GM19043 (cell line): ENCODE measurements around the gene FBXL5.

Experiments
- ATAC-seq: cut with Tn5 transposase; IDR thresholded peaks from one replicate; pipeline ENCODE4 v1.9.1; 2021; ENCODE audit warnings: low read depth; ENCODE audit not compliant: unreplicated experiment

FBXL5 gene, protein sequence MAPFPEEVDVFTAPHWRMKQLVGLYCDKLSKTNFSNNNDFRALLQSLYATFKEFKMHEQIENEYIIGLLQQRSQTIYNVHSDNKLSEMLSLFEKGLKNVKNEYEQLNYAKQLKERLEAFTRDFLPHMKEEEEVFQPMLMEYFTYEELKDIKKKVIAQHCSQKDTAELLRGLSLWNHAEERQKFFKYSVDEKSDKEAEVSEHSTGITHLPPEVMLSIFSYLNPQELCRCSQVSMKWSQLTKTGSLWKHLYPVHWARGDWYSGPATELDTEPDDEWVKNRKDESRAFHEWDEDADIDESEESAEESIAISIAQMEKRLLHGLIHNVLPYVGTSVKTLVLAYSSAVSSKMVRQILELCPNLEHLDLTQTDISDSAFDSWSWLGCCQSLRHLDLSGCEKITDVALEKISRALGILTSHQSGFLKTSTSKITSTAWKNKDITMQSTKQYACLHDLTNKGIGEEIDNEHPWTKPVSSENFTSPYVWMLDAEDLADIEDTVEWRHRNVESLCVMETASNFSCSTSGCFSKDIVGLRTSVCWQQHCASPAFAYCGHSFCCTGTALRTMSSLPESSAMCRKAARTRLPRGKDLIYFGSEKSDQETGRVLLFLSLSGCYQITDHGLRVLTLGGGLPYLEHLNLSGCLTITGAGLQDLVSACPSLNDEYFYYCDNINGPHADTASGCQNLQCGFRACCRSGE

DNA sequence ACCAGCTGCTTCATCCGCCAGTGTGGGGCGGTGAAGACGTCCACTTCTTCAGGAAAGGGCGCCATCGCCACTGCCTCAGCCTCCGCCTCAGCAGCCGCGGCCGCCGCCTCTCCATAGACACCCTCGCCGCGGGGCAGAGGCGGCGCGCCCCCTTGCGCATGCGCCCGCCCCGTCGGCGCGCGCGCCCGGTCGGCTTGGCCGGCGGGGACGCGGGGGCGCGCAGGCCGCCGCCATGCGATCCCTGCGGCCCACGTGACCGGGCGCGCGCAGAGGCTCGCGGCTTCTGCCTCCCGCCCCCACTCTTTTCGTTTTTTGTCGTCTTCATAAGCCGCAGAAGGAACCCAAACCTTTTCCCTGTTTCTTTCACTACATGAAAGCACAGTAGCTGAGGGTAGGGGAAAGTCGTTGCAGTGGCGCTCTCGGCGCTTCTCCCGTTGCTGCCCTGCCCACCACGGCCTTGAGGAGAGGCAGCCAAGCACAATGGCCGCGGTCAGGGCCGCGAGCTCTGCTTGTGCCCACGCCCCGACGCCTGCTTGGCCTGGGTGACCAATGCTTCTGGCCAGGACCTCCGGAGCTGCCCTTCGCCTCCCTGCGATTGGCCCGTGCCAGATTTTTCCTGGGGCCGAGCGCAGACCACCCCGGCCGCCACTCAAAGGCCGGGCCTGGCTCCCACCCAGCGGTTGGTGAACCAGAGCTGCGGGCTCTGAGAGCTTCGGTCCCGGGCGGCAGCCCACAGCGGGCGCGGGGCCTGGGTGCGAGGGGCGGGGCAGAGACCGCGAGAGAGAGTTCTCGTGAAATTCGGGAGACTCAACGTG is at the start of gene FBXL5:
Gene FBXL5 (minus strand): TSS at position 135 of the 815 bp plus-strand sequence. CDS start 70 bp downstream, at position 65.
- peak; percentile 51 for ATAC-seq

DNA sequence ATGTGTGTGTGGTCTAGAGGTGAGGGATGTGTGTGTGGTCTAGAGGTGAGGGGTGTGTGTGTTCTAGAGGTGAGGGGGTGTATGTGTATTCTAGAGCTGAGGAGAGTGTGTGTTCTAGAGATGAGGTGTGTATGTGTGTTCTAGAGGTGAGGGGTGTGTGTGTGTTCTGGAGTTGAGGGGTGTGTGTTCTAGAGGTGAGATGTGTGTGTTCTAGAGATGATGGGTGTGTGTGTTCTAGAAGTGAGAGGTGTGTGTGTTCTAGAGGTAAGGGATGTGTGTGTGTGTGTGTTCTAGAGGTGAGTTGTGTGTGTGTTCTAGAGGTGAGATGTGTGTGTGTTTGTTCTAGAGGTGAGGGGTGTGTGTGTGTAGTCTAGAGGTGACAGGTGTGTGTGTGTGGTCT is 49.0 kb upstream of the FBXL5 start:
- no peak for ATAC-seq

DNA sequence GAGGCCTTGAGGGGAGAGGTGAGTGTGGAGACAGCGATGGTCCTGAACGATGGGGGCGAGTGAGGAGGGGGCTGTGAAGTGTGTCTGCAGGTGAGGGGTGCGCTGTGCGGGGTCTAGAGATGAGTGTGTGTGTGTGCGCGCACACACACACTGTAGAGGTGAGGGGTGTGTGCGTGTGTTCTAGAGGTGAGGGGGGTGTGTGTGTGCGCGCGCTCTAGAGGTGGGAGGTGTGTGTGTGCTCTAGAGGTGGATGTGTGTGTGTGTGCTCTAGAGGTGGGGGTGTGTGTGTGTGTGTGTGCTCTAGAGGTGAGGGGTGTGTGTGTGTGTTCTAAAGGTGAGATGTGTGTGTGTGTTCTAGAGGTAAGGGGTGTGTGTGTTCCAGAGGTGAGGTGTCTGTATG is 48.3 kb upstream of the FBXL5 start:
- ATAC-seq, result no peak

DNA sequence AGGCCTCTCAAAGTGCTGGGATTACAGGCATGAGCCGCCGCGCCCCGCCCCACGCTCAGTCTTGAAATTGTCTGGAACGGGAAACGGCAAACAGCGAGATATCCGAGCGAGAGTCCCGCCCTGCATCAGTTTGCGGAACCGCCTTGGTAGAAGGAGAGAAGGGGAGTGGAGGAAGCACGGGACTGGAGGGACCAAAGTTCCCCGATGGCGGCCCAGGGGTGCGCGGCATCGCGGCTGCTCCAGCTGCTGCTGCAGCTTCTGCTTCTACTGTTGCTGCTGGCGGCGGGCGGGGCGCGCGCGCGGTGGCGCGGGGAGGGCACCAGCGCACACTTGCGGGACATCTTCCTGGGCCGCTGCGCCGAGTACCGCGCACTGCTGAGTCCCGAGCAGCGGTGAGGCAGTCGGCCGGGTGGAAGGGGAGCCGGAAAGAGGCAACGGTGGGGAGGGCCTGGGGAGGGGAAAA is 47.8 kb upstream of the FBXL5 start, which contains the start of gene BST1:
Gene BST1 (plus strand): TSS at position 125 of the 463 bp plus-strand sequence. CDS start 80 bp downstream, at position 205.
- peak; percentile 69 for ATAC-seq

DNA sequence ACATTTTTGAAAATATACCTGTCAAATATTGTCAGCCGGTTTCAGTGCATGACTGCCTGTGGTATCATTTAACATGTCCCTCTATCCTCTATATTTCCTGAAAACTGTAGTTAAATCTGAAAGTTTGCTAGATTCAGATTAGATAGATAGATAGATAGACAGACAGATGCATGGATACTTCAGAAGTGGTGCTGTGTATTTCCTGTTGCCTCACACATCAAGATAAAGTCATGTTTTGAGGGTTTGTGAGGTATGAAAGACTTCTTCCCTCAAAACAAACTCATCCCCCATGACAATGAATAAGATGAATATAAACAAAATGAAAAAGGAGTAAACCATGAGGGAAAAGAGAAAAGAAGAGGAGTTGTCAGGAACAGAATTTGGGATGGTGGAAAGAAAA is 41.7 kb upstream of the FBXL5 start:
- no peak for ATAC-seq

DNA sequence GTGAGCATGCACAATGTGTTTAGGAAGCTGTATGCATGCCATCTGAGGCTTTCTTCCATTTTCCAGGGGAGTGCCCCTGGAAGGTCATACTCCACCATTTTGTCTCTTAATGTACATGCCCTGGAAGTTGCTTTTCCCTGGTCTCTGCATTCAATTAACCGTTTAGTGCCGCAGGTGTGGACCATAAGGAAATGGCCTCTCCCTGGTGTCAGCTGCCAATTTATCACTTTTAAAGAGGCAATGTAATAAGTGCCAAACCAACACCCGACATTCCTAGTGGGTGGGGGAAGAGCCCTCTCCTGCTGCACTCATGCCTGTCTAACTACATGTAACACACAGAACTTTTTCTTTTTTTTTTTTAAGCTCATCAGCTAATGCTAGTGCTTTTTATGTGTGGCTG is 40.6 kb upstream of the FBXL5 start:
- no peak for ATAC-seq

DNA sequence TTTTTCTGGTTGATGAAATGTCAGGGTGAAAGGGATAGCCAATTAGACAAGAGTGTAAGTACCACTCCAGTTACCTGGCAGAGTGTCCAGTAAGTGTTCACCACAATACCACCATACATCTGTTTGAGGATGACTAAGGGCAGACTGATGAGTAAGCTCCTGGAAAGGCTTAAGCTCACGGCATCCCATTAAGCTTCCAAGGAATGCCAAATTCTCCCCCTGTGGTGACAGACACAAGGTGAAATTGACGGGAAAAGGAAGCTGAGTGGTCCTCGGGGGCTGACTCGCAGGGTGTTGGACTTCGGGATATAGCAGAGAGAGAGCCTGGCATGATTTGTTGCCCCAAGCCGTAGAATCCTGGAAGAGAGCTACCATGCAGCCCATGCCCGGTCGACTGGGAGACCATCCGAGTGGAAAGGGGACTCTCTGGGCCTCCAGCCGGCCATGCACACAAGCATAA is 40.1 kb upstream of the FBXL5 start:
- ATAC-seq, result no peak

DNA sequence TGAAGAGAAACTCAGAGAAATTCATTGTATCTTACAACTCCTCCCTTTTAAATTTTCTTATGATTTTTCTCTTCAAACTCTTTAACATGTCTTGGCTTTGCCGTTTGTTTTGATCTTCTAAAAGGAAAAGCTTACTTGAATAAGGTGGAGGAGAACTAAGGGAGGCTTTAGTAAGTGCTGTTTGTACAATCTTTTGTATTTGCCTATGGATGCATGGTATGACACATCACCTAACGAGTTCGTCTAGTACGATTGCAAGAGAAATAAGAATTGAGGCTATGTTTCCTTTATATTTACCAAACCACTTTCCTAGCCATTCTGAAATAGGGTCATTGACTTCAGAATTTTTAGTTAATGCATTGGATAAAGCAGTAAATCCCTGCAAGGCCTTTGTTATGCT is 39.3 kb upstream of the FBXL5 start:
- no peak for ATAC-seq

DNA sequence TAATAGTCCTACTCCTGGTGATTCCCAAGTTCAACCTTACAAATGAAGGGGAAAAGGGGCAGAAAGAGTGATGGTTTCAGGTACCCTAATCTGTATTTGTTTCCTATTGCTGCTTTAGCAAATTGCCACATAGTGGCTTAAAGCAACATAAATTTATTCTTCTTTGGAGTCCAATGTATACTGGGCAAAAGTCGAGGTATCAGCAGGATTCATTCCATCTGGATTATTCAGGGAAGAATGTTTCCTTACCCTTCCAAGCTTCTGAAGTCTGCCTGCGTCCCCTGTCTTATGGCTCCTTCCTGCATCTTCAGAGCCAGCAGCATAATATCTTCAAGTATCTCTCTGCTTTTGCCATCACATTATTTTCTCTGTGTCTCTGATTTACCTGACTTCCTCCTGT is 37.4 kb upstream of the FBXL5 start:
- ATAC-seq, result no peak

DNA sequence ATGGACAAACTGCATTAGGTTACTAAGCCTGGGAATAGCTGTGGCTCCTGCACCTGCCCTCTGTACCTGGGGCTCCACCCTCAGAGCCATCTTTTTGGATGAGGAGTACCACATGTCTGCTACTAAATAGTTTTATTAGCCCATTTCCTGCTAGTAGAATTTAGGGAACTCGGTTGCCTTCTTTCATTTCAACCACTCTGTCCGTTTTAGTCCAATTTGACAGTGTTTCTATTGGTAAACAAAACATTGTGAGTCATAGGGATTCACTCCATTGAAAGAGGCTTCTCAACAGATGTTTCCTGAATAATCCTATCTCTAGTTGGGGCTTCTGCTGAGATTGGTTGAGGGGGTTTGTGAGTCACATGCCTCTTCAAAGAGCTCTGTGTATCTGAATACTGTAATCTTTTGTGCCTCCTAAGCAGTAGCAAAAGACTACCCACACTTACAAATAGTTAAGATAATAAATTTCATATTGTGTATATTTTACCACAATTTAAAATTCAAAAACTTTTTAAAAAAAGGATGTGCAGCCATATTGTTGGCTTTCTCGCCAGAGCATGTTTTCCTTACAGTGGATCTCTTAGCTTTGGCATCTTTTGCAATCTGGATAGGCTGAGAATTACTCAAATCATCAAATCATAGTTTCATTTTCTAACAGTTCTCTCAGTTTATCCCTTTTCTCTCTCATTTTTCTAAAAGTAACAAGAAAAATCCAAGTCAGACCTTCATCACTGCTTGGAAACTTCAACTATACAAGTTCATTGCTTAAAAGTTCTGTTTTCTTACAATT is 36.4 kb upstream of the FBXL5 start:
- no peak for ATAC-seq

DNA sequence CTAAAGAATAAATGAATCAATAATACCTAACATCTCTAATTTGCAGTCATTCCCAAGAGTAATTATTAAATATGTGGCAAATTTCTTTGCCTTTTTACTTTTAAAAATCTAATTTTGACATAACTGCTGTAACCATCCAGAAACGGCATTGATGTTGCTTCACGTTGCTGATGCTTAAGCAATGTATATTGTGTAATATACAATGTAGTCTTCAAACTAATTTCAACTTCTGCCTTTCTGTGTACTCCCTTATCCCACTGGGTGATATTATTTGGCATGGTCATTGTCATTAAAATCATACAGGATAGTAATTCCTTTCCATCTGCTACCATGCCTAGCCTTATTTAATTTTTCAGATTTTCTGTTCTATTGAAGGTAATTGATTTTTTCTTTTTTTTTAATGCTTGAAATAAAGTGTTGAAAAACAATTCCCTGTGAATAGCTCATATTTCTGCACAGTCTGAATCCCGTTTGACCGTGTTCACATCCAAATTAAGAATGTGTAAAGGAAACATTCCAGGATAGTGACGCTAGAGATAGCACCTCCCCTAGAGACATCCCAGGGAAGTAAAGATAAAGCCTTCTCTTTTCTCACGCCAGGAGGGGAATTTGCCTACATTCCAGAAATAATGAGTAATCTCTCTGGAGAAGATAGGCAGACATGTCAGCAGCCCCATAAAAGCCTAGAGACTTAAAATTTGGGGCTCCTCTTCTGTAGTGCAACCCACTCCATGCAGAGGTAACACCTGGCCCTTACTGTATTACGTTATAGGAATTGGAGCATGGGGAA is 35.1 kb upstream of the FBXL5 start:
- ATAC-seq, result no peak

DNA sequence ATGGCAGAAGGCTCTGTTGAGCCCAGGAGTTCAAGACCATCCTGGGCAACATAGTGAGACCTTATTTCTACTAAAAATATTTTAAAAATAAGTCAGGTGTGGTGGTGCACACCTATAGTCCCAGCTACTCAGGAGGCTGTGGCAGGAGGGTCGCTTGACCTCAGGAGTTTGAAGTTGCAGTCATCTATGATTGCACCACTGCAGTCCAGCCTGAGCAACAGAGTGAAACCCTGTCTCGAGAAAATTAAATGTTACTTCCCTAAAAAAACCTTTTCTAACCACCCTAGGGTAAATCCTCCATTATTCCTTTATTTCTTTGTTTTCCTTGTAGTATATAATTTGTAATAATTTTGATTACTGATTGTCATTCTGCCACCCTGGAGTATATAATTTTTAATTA is 34.4 kb upstream of the FBXL5 start:
- no peak for ATAC-seq

DNA sequence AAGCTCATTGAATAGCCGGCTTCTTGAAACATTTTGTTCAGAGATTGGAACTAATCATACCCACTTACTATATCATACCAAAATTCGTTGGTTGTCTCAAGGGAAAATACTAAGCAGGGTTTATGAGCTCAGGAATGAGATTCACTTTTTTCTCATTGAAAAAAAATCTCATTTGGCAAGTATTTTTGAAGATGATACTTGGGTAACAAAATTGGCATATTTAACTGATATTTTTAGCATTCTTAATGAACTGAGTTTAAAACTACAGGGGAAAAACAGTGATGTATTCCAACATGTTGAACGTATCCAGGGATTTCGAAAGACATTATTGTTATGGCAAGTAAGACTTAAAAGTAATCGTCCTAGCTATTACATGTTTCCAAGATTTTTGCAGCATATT is 32.9 kb upstream of the FBXL5 start:
- ATAC-seq, result no peak

DNA sequence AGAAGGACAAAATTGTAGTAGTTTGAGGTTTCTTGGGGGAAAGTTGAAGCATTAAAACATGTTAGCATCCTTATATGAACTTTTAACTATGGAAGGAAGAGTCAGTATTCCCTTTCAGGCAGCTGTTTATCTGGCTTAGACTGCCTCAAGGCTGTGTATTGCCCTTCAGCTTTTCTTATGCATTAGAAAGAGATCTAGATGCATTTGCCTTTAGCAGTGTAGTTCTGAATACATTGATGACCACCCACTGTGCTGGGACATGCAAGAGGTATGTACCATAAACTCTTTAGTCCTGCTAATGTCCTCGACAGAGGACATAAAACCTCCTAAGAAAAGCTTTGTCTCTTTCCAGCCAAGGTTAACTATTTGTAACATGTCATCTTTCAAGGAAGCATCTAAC is 29.3 kb upstream of the FBXL5 start:
- ATAC-seq, result no peak

DNA sequence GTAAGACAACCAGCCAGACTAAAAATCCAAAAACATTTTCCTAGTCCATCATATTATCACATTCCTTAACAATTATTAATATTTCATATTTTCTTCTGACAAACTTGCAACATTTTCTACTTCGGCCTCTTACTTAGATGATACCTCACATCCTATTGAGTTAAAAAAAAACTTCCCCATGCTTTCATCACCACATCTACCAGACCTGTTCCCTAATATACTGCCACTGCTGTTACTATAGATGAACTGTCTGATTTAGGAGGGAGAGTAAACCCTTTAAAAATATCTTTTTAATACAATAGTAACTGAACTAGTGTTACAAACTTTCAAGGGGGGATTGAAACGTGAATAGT is 28.0 kb upstream of the FBXL5 start:
- ATAC-seq, result no peak

DNA sequence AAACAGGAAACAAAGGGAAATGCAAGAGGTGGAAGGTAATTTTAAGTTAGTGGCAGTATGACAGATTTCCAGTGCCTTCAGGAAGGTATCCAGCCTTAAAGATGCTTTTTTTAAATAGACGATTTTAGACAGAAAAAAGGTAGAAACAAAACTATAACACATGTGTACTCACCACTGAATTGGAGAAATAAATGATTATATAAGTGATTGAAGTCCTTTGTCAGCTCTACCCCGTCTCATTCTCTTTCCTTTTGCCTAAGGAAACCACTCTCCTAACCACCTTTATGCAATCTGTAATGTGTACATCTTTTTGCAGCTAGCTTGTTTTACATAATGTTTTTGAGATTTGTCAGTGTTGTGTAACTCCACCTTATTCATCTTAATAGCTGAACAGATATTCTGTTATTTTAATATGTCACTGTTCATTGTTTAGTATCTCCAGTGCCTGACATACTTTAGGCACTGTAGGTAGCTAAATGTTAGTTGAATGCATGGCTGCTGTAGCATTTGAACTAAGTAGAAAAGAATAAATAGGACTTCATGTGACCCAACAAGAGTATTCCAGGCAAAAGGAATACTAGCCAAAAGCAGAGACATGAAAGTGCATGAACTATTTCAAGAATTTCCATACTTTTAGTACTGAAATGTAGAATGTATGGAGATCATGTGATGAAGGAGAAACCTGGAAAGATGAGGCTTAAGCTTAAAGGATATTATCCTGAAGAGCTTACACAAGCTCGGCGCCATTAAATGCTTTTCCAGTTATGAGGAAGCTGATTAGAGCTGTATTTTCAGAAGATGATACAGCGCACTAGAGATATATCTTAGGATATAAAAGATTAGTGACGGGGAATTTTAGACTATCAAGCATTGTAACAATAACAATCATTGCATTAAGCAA is 27.3 kb upstream of the FBXL5 start:
- no peak for ATAC-seq

DNA sequence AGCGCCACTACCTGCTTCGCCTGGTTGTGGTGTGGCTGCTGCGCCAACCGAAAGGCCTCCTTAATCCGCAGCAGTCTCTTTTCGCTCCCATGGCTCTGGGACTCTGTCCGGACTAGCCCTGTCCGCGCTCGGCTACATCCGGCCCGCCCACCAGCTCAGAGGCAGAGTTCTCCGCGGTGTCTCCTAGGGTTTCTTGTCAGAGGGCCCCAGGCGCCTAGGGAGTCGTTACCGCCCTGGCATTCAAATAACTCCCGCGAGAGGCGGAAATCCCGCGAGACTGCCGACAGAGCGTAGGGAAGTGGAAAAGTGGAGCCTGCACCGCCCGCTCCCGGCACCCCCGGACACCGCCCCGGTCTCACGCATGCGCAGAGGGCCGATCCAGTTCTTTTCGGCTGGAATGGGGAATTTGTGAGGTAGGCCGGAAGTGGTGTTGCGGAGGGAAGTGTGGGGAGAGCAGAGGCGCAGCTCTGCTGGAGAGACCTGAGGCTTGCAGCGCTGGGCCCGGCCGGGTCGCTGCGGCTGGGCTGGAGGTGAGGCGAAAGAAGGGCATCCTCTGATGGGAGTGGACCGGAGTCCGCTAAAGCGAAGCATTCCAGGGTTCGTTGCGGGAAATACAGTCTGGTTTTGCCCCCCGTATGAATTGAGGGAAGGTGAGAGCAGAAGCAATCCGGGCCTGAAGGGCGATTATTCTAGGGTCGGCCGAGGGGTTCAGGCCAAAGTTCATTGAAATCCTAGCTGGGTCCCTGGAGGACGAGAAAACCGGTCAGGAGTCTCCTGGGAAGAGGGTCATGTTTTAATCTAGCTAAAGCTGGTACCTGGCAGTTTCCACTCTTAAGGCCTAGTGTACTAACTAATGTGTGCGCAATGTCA is 26.4 kb upstream of the FBXL5 start, which contains the start of gene FAM200B:
Gene FAM200B (plus strand): TSS at position 456 of the 870 bp plus-strand sequence. CDS start 5,151 bp downstream, outside the sequence.
- peak; percentile 91 for ATAC-seq

DNA sequence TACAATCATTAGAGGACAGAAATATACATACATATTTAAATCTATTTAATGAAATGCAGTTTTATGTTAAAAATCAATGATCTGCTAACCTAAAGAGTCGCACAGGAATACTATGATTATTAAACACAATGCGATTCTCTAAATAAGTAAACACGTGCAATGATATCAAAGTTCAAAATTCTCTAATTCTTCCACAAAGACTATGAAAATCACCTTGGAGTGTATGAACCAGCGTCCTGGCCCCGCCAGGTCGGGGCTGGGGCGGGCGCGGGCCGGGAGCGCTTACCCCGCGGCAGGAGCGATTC is 25.9 kb upstream of the FBXL5 start:
- no peak for ATAC-seq
